Measurements from ENCODE around the gene MIPOL1.
A peak's percentile ranks its signal among the peaks of the same experiment; 100 is the strongest.
"Not testable (repeated sequence)": the region's sequence is repeated elsewhere in the genome, so short reads cannot be mapped to it uniquely, and the experiment has no call there.

The MIPOL1 gene

GRCh38 chr14:37197421-37198272, at the start of gene MIPOL1:
Gene MIPOL1, plus strand, starts transcription at chr14:37197937. Its CDS starts 49,952 bp downstream, at chr14:37247889.
- Histone ChIP-seq H3K36me3 (ENCODE audit: insufficient read depth, low read length) (no peaks in the 10 kb centered on the region), H3K79me2 (ENCODE audit: control insufficient read depth, insufficient read depth, low read length, unreplicated experiment) (peaks cover 9% of the 10 kb centered on the region), H3K4me3 (ENCODE audit: low read depth, low read length) (peak within 1 kb of the TSS; percentile 86), H3K4me1 (ENCODE audit: control insufficient read depth, insufficient read depth, low read length, unreplicated experiment) (peaks cover 31% of the 10 kb centered on the region), H3K27me3 (ENCODE audit: insufficient read depth, low read length) (no peaks in the 10 kb centered on the region), H2AFZ (ENCODE audit: low read length, unreplicated experiment) (peak within 1 kb of the TSS; percentile 94), H3K27ac (ENCODE audit: low read depth, low read length) (peak within 1 kb of the TSS; percentile 89)

- Histone ChIP-seq H3K36me3 (ENCODE audit: insufficient read depth, low read length) (no peaks in the 10 kb centered on the region), H2AFZ (ENCODE audit: low read length, unreplicated experiment) (peak overlapping the region; percentile 67), H3K79me2 (ENCODE audit: control insufficient read depth, insufficient read depth, low read length, unreplicated experiment) (no peaks in the 10 kb centered on the region), H3K27me3 (ENCODE audit: insufficient read depth, low read length) (no peaks in the 10 kb centered on the region), H3K4me3 (ENCODE audit: low read depth, low read length) (0 out of 2 replicates have a peak overlapping the region, but pooled peaks have one; percentile 11), H3K27ac (ENCODE audit: low read depth, low read length) (no peak overlapping the region), H3K4me1 (ENCODE audit: control insufficient read depth, insufficient read depth, low read length, unreplicated experiment) (no peaks in the 10 kb centered on the region)
These were observed 47.3 kb upstream of the MIPOL1 start for GRCh38 chr14:37150414-37150813.

DNA sequence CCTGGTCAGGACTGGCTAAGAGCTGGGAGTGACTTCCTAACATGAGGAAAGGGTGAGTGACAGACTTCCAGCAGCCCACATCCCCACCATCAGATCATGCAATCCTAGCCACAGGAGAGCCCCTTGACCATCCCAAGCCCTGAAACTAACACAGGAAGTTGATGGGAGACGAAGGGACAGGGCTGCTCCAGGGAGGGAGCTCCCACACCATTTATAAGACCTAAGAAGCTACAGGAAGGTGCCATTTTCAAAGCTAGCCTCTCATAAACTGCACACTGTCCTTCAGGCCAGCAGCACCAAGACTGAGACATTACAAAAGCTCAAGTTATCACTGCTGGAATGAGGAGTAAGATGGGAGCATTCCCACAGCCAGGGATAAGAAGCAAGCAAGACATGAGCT, 44.7 kb upstream of the MIPOL1 start:
- Histone ChIP-seq H2AFZ (ENCODE audit: low read length, unreplicated experiment) (no peak overlapping the region), H3K27me3 (ENCODE audit: insufficient read depth, low read length) (peaks cover 13% of the 10 kb centered on the region; the same call in 1 of the 2 replicates), H3K79me2 (ENCODE audit: control insufficient read depth, insufficient read depth, low read length, unreplicated experiment) (no peaks in the 10 kb centered on the region), H3K4me1 (ENCODE audit: control insufficient read depth, insufficient read depth, low read length, unreplicated experiment) (no peaks in the 10 kb centered on the region), H3K27ac (ENCODE audit: low read depth, low read length) (no peak overlapping the region), H3K36me3 (ENCODE audit: insufficient read depth, low read length) (no peaks in the 10 kb centered on the region), H3K4me3 (ENCODE audit: low read depth, low read length) (no peak overlapping the region)

DNA sequence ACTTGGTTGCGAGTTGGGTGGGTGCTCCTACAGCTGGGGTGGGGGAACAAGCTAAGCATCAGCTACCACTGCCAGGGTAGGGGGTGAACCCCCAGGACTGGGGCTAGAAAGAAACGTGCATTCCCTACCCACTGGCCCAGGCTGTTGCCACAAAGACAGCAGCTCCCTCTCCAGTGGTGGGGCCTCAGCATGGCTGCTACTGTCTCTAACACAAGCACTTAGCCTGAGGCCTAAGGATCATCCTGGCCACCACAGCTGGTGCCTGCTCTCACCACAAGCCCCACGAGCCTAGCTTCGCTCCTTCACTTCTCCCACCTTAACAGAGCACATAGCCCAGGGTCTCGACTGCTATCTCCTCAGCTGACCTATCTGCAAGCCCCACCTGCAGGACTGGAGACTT, 44.3 kb upstream of the MIPOL1 start:
- no peaks in the 10 kb centered on the region for H3K4me1 ChIP-seq (ENCODE audit: control insufficient read depth, insufficient read depth, low read length, unreplicated experiment)

GRCh38 chr14:37157987-37158386, 39.8 kb upstream of the MIPOL1 start:
- H2AFZ ChIP-seq (ENCODE audit: low read length, unreplicated experiment), result no peak overlapping the region
- no peak overlapping the region for H3K4me3 ChIP-seq (ENCODE audit: low read depth, low read length)
- no peaks in the 10 kb centered on the region for H3K4me1 ChIP-seq (ENCODE audit: control insufficient read depth, insufficient read depth, low read length, unreplicated experiment)
- no peaks in the 10 kb centered on the region for H3K36me3 ChIP-seq (ENCODE audit: insufficient read depth, low read length)
- H3K27me3 ChIP-seq (ENCODE audit: insufficient read depth, low read length), result peaks cover 27% of the 10 kb centered on the region
- no peaks in the 10 kb centered on the region for H3K79me2 ChIP-seq (ENCODE audit: control insufficient read depth, insufficient read depth, low read length, unreplicated experiment)
- H3K27ac ChIP-seq (ENCODE audit: low read depth, low read length), result no peak overlapping the region

More for the DNA sequence above, 44.3 kb upstream of the MIPOL1 start:
- H3K27me3 ChIP-seq (ENCODE audit: insufficient read depth, low read length), result peaks cover 18% of the 10 kb centered on the region
- no peak overlapping the region for H3K27ac ChIP-seq (ENCODE audit: low read depth, low read length)
- no peaks in the 10 kb centered on the region for H3K36me3 ChIP-seq (ENCODE audit: insufficient read depth, low read length)
- H3K4me3 ChIP-seq (ENCODE audit: low read depth, low read length), result no peak overlapping the region
- no peak overlapping the region for H2AFZ ChIP-seq (ENCODE audit: low read length, unreplicated experiment)
- no peaks in the 10 kb centered on the region for H3K79me2 ChIP-seq (ENCODE audit: control insufficient read depth, insufficient read depth, low read length, unreplicated experiment)

- H3K4me3 ChIP-seq (ENCODE audit: low read depth, low read length); H3K36me3 ChIP-seq (ENCODE audit: insufficient read depth, low read length); H3K79me2 ChIP-seq (ENCODE audit: control insufficient read depth, insufficient read depth, low read length, unreplicated experiment); H3K4me1 ChIP-seq (ENCODE audit: control insufficient read depth, insufficient read depth, low read length, unreplicated experiment); H2AFZ ChIP-seq (ENCODE audit: low read length, unreplicated experiment); H3K27ac ChIP-seq (ENCODE audit: low read depth, low read length): not testable (repeated sequence)
- H3K27me3 ChIP-seq (ENCODE audit: insufficient read depth, low read length), result peaks cover 21% of the 10 kb centered on the region
These were observed 35.4 kb upstream of the MIPOL1 start for GRCh38 chr14:37162307-37162706.

GRCh38 chr14:37165794-37166193, 31.9 kb upstream of the MIPOL1 start:
- Histone ChIP-seq H3K4me3 (ENCODE audit: low read depth, low read length) (no peak overlapping the region), H2AFZ (ENCODE audit: low read length, unreplicated experiment) (no peak overlapping the region), H3K27ac (ENCODE audit: low read depth, low read length) (no peak overlapping the region), H3K79me2 (ENCODE audit: control insufficient read depth, insufficient read depth, low read length, unreplicated experiment) (no peaks in the 10 kb centered on the region), H3K36me3 (ENCODE audit: insufficient read depth, low read length) (no peaks in the 10 kb centered on the region), H3K4me1 (ENCODE audit: control insufficient read depth, insufficient read depth, low read length, unreplicated experiment) (no peaks in the 10 kb centered on the region), H3K27me3 (ENCODE audit: insufficient read depth, low read length) (no peaks in the 10 kb centered on the region)

GRCh38 chr14:37167151-37168047, 30.3 kb upstream of the MIPOL1 start:
- H3K27ac ChIP-seq (ENCODE audit: low read depth, low read length), result no peak overlapping the region
- H3K4me1 ChIP-seq (ENCODE audit: control insufficient read depth, insufficient read depth, low read length, unreplicated experiment), result no peaks in the 10 kb centered on the region
- H3K36me3 ChIP-seq (ENCODE audit: insufficient read depth, low read length), result no peaks in the 10 kb centered on the region
- H3K4me3 ChIP-seq (ENCODE audit: low read depth, low read length), result no peak overlapping the region
- no peaks in the 10 kb centered on the region for H3K27me3 ChIP-seq (ENCODE audit: insufficient read depth, low read length)
- H3K79me2 ChIP-seq (ENCODE audit: control insufficient read depth, insufficient read depth, low read length, unreplicated experiment), result no peaks in the 10 kb centered on the region
- no peak overlapping the region for H2AFZ ChIP-seq (ENCODE audit: low read length, unreplicated experiment)

GRCh38 chr14:37168721-37169120, 29.0 kb upstream of the MIPOL1 start:
- Histone ChIP-seq H3K36me3 (ENCODE audit: insufficient read depth, low read length) (no peaks in the 10 kb centered on the region), H3K79me2 (ENCODE audit: control insufficient read depth, insufficient read depth, low read length, unreplicated experiment) (peaks cover 10% of the 10 kb centered on the region), H3K27me3 (ENCODE audit: insufficient read depth, low read length) (no peaks in the 10 kb centered on the region), H3K4me1 (ENCODE audit: control insufficient read depth, insufficient read depth, low read length, unreplicated experiment) (peaks cover 10% of the 10 kb centered on the region), H3K4me3 (ENCODE audit: low read depth, low read length) (no peak overlapping the region), H3K27ac (ENCODE audit: low read depth, low read length) (no peak overlapping the region), H2AFZ (ENCODE audit: low read length, unreplicated experiment) (no peak overlapping the region)

GRCh38 chr14:37170237-37170636, 27.5 kb upstream of the MIPOL1 start:
- Histone ChIP-seq H3K4me1 (ENCODE audit: control insufficient read depth, insufficient read depth, low read length, unreplicated experiment) (peaks cover 14% of the 10 kb centered on the region), H3K79me2 (ENCODE audit: control insufficient read depth, insufficient read depth, low read length, unreplicated experiment) (peaks cover 12% of the 10 kb centered on the region), H3K27me3 (ENCODE audit: insufficient read depth, low read length) (no peaks in the 10 kb centered on the region), H3K36me3 (ENCODE audit: insufficient read depth, low read length) (no peaks in the 10 kb centered on the region), H2AFZ (ENCODE audit: low read length, unreplicated experiment) (no peak overlapping the region), H3K4me3 (ENCODE audit: low read depth, low read length) (no peak overlapping the region), H3K27ac (ENCODE audit: low read depth, low read length) (no peak overlapping the region)

Data from ACC112 (cell line).